ENCODE data around the gene EMC8.

The EMC8 gene

GRCh38 chr16:85750146-85750826 lies 49.1 kb downstream of the EMC8 start (continued):
- TF ChIP-seq SP7 (tag by site-specific recombination; IDR thresholded peaks at IDR 0.05) (peak; percentile 83), AEBP2 (tag by site-specific recombination; IDR thresholded peaks at IDR 0.05; ENCODE audit: borderline replicate concordance) (no peak), ZIC2 (tag by site-specific recombination; IDR thresholded peaks at IDR 0.05) (peak; percentile 96), ZBTB26 (tag by site-specific recombination; optimal IDR thresholded peaks at IDR 0.05) (peak; percentile 62), ZNF239 (tag by site-specific recombination; IDR thresholded peaks at IDR 0.05) (no peak)
- TF ChIP-seq, protein P1, sequence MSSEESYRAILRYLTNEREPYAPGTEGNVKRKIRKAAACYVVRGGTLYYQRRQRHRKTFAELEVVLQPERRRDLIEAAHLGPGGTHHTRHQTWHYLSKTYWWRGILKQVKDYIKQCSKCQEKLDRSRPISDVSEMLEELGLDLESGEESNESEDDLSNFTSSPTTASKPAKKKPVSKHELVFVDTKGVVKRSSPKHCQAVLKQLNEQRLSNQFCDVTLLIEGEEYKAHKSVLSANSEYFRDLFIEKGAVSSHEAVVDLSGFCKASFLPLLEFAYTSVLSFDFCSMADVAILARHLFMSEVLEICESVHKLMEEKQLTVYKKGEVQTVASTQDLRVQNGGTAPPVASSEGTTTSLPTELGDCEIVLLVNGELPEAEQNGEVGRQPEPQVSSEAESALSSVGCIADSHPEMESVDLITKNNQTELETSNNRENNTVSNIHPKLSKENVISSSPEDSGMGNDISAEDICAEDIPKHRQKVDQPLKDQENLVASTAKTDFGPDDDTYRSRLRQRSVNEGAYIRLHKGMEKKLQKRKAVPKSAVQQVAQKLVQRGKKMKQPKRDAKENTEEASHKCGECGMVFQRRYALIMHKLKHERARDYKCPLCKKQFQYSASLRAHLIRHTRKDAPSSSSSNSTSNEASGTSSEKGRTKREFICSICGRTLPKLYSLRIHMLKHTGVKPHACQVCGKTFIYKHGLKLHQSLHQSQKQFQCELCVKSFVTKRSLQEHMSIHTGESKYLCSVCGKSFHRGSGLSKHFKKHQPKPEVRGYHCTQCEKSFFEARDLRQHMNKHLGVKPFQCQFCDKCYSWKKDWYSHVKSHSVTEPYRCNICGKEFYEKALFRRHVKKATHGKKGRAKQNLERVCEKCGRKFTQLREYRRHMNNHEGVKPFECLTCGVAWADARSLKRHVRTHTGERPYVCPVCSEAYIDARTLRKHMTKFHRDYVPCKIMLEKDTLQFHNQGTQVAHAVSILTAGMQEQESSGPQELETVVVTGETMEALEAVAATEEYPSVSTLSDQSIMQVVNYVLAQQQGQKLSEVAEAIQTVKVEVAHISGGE (tag by site-specific recombination; conservative IDR thresholded peaks at IDR 0.05; ENCODE audit: low read depth): peak; percentile 56; the same call in 1 of the 2 replicates

DNA sequence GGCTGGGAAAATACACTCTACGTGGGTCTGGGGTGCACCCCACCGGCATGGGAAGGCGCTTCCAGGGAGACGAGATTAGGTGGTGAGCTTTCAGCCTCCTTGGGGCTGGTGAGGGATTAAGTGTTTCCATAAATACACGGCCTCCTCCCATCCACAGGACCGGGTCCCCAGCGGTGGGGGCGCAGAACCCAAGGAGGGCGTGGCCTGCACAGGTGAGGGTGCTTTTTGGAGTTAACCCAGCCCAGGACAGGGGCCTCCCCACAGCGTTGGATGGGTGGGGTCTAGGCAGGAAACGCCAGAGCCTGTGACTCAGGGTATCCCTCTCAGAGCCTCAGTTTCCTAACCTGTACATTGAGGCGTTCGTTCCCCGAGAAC lies 49.6 kb downstream of the EMC8 start:
- H3K4me3 ChIP-seq (ENCODE audit: low read depth, low read length): no peak overlapping the region
- H3K4me1 ChIP-seq (ENCODE audit: control insufficient read depth, insufficient read depth, low read length): peaks cover 5% of the 10 kb centered on the region; the same call in 1 of the 2 replicates
- CTCF ChIA-PET: interaction anchor here (1.3 kb wide), 1 partner anchor 31 kb away, joined by 5 read pairs; no protein-coding TSS in a partner anchor
- no peaks in the 10 kb centered on the region for H3K36me3 ChIP-seq (ENCODE audit: control insufficient read depth in 2 of 2, insufficient read depth in 1 of 2, low read length in 2 of 2)
- POLR2A ChIA-PET: no interaction called here
- TF ChIP-seq ZNF610 (tag by site-specific recombination; IDR thresholded peaks at IDR 0.05; ENCODE audit: borderline replicate concordance): no peak
- TF ChIP-seq ZNF555 (tag by site-specific recombination; conservative IDR thresholded peaks at IDR 0.05): no peak
- peak; percentile 30; the same call in 1 of the 2 replicates for TF ChIP-seq KLF1 (tag by site-specific recombination; IDR thresholded peaks at IDR 0.05)
- no peak for TF ChIP-seq ZNF433 (tag by site-specific recombination; IDR thresholded peaks at IDR 0.05; ENCODE audit: low read depth)
- no peak overlapping the region for H3K27ac ChIP-seq (ENCODE audit: extremely low read depth, low read depth, low read length)
- no peaks in the 10 kb centered on the region for H3K9me3 ChIP-seq (ENCODE audit: control insufficient read depth, insufficient read depth, low read depth, low read length)

DNA sequence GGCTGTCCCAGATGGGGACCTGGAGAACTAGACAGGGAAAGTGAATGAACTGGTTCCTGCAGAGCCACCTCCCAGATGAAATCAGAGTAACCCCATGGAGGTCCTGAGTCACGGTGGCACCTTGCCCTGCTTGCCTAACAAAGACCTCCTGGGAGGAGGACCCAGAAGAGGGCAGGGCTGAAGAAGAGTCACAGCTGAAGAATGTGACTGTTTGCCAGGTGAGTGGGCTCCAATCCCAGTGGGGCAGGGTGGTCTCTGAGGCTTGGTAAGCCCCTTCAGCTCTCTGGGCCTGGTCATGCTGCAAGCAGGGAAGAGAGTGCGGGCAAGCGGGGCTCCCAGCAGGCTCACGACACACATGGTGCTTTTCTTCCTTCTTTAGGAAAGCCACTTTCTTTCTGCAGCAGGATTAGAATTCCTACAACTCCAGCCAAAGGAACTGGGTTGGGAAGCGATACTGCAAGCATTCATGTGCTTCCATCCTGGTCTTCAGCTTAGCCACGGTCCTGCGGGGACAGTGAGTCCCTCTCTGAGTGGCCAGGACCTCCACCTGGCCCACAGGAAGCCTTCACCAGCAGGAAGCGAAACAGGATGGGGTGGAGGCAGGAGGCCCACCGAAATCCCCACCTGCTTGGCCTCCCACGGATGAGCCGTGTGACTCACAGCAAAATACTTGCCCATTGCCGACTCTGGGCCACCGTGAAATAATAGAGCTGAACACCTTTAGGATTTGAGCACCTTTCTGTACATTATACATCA lies 52.7 kb downstream of the EMC8 start:
- POLR2A ChIA-PET: no interaction called here
- CTCF ChIA-PET: interaction anchor here (1.2 to 1.4 kb wide), 2 partner anchors 10 to 28 kb away, joined by 5 to 11 read pairs; no protein-coding TSS in a partner anchor
- Histone ChIP-seq H3K36me3 (ENCODE audit: control insufficient read depth in 2 of 2, insufficient read depth in 1 of 2, low read length in 2 of 2) (no peaks in the 10 kb centered on the region), H3K27ac (ENCODE audit: extremely low read depth, low read depth, low read length) (no peak overlapping the region), H3K4me1 (ENCODE audit: control insufficient read depth, insufficient read depth, low read length) (peaks cover 5% of the 10 kb centered on the region; the same call in 1 of the 2 replicates), H3K9me3 (ENCODE audit: control insufficient read depth, insufficient read depth, low read depth, low read length) (no peaks in the 10 kb centered on the region), H3K4me3 (ENCODE audit: low read depth, low read length) (no peak overlapping the region)
- TF ChIP-seq ZNF404 (tag by site-specific recombination; IDR thresholded peaks at IDR 0.05): no peak
- peak; percentile 87 for TF ChIP-seq GLIS1 (tag by site-specific recombination; IDR thresholded peaks at IDR 0.05)
- peak; percentile 58 for TF ChIP-seq ZIC2 (tag by site-specific recombination; IDR thresholded peaks at IDR 0.05)
- no peak for TF ChIP-seq PBX3 (CRISPR knock-in tag; IDR thresholded peaks at IDR 0.05)

All from HEK293 (cell line).